HCT116 (cell line): Measurements from ENCODE around the gene OR10H5. TPM values are rescaled to one million over a fixed set of nuclear protein-coding genes. Genes with fewer than 3 reads are reported as not detected.
"Not testable (repeated sequence)": the region's sequence is repeated elsewhere in the genome, so short reads cannot be mapped to it uniquely, and the experiment has no call there.

Experiments
- ATAC-seq: fragments of 200-7000 bp; cut with Tn5 transposase; 2 replicates; pipeline ENCODE4 v1.9.1; 2020; ENCODE audit warnings: mild to moderate bottlenecking, moderate library complexity
- BruUV-seq: library from RNA; stranded (reverse); fragments of 400-500 nt; replicated peaks from 2 replicates; lab custom pipeline; 2021; lab: Mats Ljungman, UMichigan
- CTCF ChIA-PET: fragments of 300-600 bp; sonication (Branson Sonifier 250); formaldehyde crosslinking; loops from one replicate; lab custom pipeline; 2021; ENCODE audit warnings: antibody characterized with exemption; lab: Charles Lee
- POLR2A ChIA-PET: fragments of 300-600, 350-600 bp; sonication (Branson Sonifier 250); formaldehyde crosslinking; loops from one replicate; lab custom pipeline; 2021; ENCODE audit warnings: antibody characterized with exemption; lab: Charles Lee
- RAD21 ChIA-PET, 2 experiments: fragments of 300-600 bp; sonication (Branson Sonifier 250); formaldehyde crosslinking; loops; one replicate each; lab custom pipeline; 2023; ENCODE audit warnings: low total read pairs in 2 of 2; ENCODE audit not compliant: uncharacterized antibody in 2 of 2, unreplicated experiment in 2 of 2, low non-redundant PET in 1 of 2; lab: Charles Lee
- DNase-seq: peaks from one replicate; pipeline ENCODE4 v3.0.0-alpha.2; 2010; ENCODE audit warnings: low read depth, low spot score
- H2AFZ ChIP-seq: fragments of 200-600 bp; shearing (Covaris generic), sonication (generic); 2 replicates; pipeline ENCODE4 v1.6.1; 2017; ENCODE audit warnings: low read depth, mixed run types, mixed read lengths, antibody characterized with exemption, low read length; ENCODE audit not compliant: poor library complexity, severe bottlenecking
- H3K27ac ChIP-seq: 2 replicates; pipeline ENCODE4 v1.5.1; 2012; ENCODE audit warnings: low read depth, low read length
- H3K27me3 ChIP-seq: fragments of 200-600 bp; sonication (generic); 2 replicates; pipeline ENCODE4 v1.6.1; 2016; ENCODE audit warnings: mixed run types, low read length, mixed read lengths; ENCODE audit not compliant: insufficient read depth
- H3K36me3 ChIP-seq, 2 experiments: fragments of 200-500 bp in 1 of 2; fragments of 200-600 bp in 1 of 2; sonication (Bioruptor generic) in 1 of 2; sonication (generic) in 1 of 2; 2 replicates each; pipeline versions ENCODE4 v1.5.1 to v1.6.1; 2014 to 2016; ENCODE audit warnings: low read length in 2 of 2, inconsistent platforms in 1 of 2, mixed read lengths in 1 of 2, mixed run types in 1 of 2; ENCODE audit not compliant: insufficient read depth in 2 of 2, control insufficient read depth in 1 of 2
- H3K4me1 ChIP-seq, 2 experiments: fragments of 200-600 bp in 1 of 2; sonication (generic) in 1 of 2; 2 replicates each; pipeline versions ENCODE4 v1.5.1 to v1.6.1; 2012 to 2017; ENCODE audit warnings: low read length in 2 of 2, inconsistent platforms in 1 of 2, mild to moderate bottlenecking in 1 of 2, mixed read lengths in 1 of 2, mixed run types in 1 of 2, moderate library complexity in 1 of 2; ENCODE audit not compliant: insufficient read depth in 2 of 2, control insufficient read depth in 1 of 2
- H3K4me2 ChIP-seq: fragments of 200-600 bp; sonication (generic); 2 replicates; pipeline ENCODE4 v1.6.1; 2017; ENCODE audit warnings: mixed run types, low read length, mixed read lengths
- H3K4me3 ChIP-seq, 2 experiments: fragments of 200-600 bp in 1 of 2; sonication (generic) in 1 of 2; replicated peaks in 1 of 2; 2 replicates each; pipeline ENCODE4 v1.5.1; 2011 to 2016; ENCODE audit warnings: low read length in 2 of 2, control low read depth in 1 of 2, low read depth in 1 of 2, mild to moderate bottlenecking in 1 of 2, mixed read lengths in 1 of 2, mixed run types in 1 of 2
- H3K79me2 ChIP-seq: fragments of 200-600 bp; sonication (generic); 2 replicates; pipeline ENCODE4 v1.6.1; 2017; ENCODE audit warnings: mild to moderate bottlenecking, mixed run types, low read length, moderate library complexity, mixed read lengths; ENCODE audit not compliant: insufficient read depth
- H3K9ac ChIP-seq: fragments of 200-600 bp; sonication (generic); 2 replicates; pipeline ENCODE4 v1.6.1; 2016; ENCODE audit warnings: low read length, mixed read lengths
- H3K9me2 ChIP-seq: fragments of 200-600 bp; sonication (generic), shearing (Covaris generic); 2 replicates; pipeline ENCODE4 v1.6.1; 2017; ENCODE audit warnings: mixed run types, mild to moderate bottlenecking, moderate library complexity; ENCODE audit not compliant: insufficient read depth
- H3K9me3 ChIP-seq, 2 experiments: fragments of 200-500 bp in 1 of 2; fragments of 200-600 bp in 1 of 2; sonication (Bioruptor generic) in 1 of 2; sonication (generic) in 1 of 2; 2 replicates each; pipeline ENCODE4 v1.6.1; 2014 to 2017; ENCODE audit warnings: low read length in 2 of 2, mixed read lengths in 2 of 2, inconsistent platforms in 1 of 2, low read depth in 1 of 2, mild to moderate bottlenecking in 1 of 2, mixed run types in 1 of 2, moderate library complexity in 1 of 2; ENCODE audit not compliant: control insufficient read depth in 1 of 2, insufficient read depth in 1 of 2
- H4K20me1 ChIP-seq: fragments of 200-600 bp; sonication (generic), shearing (Covaris generic); 2 replicates; pipeline ENCODE4 v1.6.1; 2017; ENCODE audit warnings: mixed run types, mild to moderate bottlenecking, moderate library complexity; ENCODE audit not compliant: insufficient read depth
- CBX3 ChIP-seq: IDR thresholded peaks from 2 replicates; pipeline ENCODE4 v1.6.1; 2012; ENCODE audit warnings: low read depth
- JUND ChIP-seq: IDR thresholded peaks from 2 replicates; pipeline ENCODE4 v1.6.1; 2012
- SIN3A ChIP-seq: IDR thresholded peaks from 2 replicates; pipeline ENCODE4 v1.6.1; 2012; ENCODE audit warnings: low read depth
- SRF ChIP-seq: IDR thresholded peaks from 2 replicates; pipeline ENCODE4 v1.6.1; 2012; ENCODE audit warnings: low read depth
- intact Hi-C: fragments of 100-400 bp; cut with micrococcal nuclease; formaldehyde crosslinking; loops from 2 replicates; pipeline ENCODE4 v1.10.0; 2022
- total RNA-seq: library from RNA; stranded (reverse); gene quantifications from one replicate; pipeline ENCODE4 v1.2.1, GENCODE V29; 2021; ENCODE audit not compliant: unreplicated experiment

Gene OR10H5
- total RNA-seq, 1 experiment from 2014 or later = not detected

- 0 out of 2 replicates have a peak, but pooled peaks have one; percentile 8 for TF ChIP-seq JUND
- TF ChIP-seq CBX3 = 0 out of 2 replicates have a peak, but pooled peaks have one; percentile 12
Measured at GRCh38 chr19:15837221-15837731, 49.8 kb downstream of the OR10H5 start (continued).

GRCh38 chr19:15838351-15838750 lies 50.9 kb downstream of the OR10H5 start:
- no peaks in the 10 kb centered on the region for H3K27me3 ChIP-seq
- no peak for TF ChIP-seq SIN3A
- H4K20me1 ChIP-seq = no peaks in the 10 kb centered on the region
- H3K9ac ChIP-seq = peak overlapping the region; percentile 97
- no TSS peak for BruUV-seq
- no peak for ATAC-seq
- RAD21 ChIA-PET = no interaction called here
- peaks cover 0 to 14% of the 10 kb centered on the region in 2 experiments; a peak in 1 of 4 replicates for H3K36me3 ChIP-seq
- peaks cover 37 to 80% of the 10 kb centered on the region in 2 experiments for H3K4me1 ChIP-seq
- peak overlapping the region; percentile 100 for H3K27ac ChIP-seq
- H3K9me2 ChIP-seq = no peaks in the 10 kb centered on the region
- H3K9me3 ChIP-seq = no peaks in the 10 kb centered on the region
- POLR2A ChIA-PET = interaction anchor here (0.6 to 2.4 kb wide), 2 partner anchors 26 to 1148 kb away, joined by 3 to 19 read pairs; no protein-coding TSS in a partner anchor
- intact Hi-C loops = loop anchor here (5.0 kb wide), 2 partner anchors 229 to 344 kb away; no protein-coding TSS in a partner anchor
- H2AFZ ChIP-seq = no peak overlapping the region
- H3K4me2 ChIP-seq = peak overlapping the region; percentile 78
- CTCF ChIA-PET = interaction anchor here (0.6 to 1.1 kb wide), 2 partner anchors 209 to 347 kb away, joined by 3 read pairs; partner anchors contain the start of gene FAM32A
- peaks cover 14% of the 10 kb centered on the region for H3K79me2 ChIP-seq
- no peak for DNase-seq
- peak overlapping the region; percentile 59 to 60 for H3K4me3 ChIP-seq

GRCh38 chr19:15839888-15840287 lies 52.4 kb downstream of the OR10H5 start:
- H3K9ac ChIP-seq, H2AFZ ChIP-seq, DNase-seq, H3K79me2 ChIP-seq, H4K20me1 ChIP-seq, H3K4me2 ChIP-seq, ATAC-seq, RAD21 ChIA-PET, H3K4me3 ChIP-seq, H3K9me3 ChIP-seq, H3K27me3 ChIP-seq, BruUV-seq, H3K27ac ChIP-seq, H3K36me3 ChIP-seq, H3K9me2 ChIP-seq: not testable (repeated sequence)
- CTCF ChIA-PET = interaction anchor here (1.3 kb wide), 1 partner anchor 30 kb away, joined by 3 read pairs; no protein-coding TSS in a partner anchor
- peaks cover 22 to 68% of the 10 kb centered on the region in 2 experiments for H3K4me1 ChIP-seq
- peak; percentile 77; the same call in 1 of the 2 replicates for TF ChIP-seq SRF
- intact Hi-C loops = loop anchor here (5.0 kb wide), 2 partner anchors 227 to 342 kb away; no protein-coding TSS in a partner anchor
- POLR2A ChIA-PET = interaction anchor here (1.1 to 1.5 kb wide), 2 partner anchors 10 to 24 kb away, joined by 4 to 5 read pairs; no protein-coding TSS in a partner anchor
